GM12878 (cell line): ENCODE data around the gene ZFPM1. TPM values are rescaled to one million over a fixed set of nuclear protein-coding genes. Genes with fewer than 3 reads are reported as not detected.

Experiments
- ATAC-seq: fragments of 200-7000 bp; cut with Tn5 transposase; 3 replicates; pipeline ENCODE4 v1.9.1; 2020; ENCODE audit warnings: mild to moderate bottlenecking, moderate library complexity
- BruUV-seq: library from RNA; stranded (reverse); fragments of 400-500 nt; replicated peaks from 2 replicates; lab custom pipeline; 2021; lab: Mats Ljungman, UMichigan
- CTCF ChIA-PET: fragments of 300-600 bp; sonication (Branson Sonifier 250); formaldehyde crosslinking; extraction: SDS; loops from one replicate; lab custom pipeline; 2021; ENCODE audit warnings: inconsistent platforms; lab: Yijun Ruan, JAX
- POLR2A ChIA-PET: fragments of 350-600 bp; formaldehyde crosslinking; extraction: SDS; loops from one replicate; lab custom pipeline; 2021; ENCODE audit warnings: inconsistent platforms; lab: Charles Lee
- RAD21 ChIA-PET: fragments of 300-600 bp; sonication (Branson Sonifier 250); formaldehyde crosslinking; loops from one replicate; lab custom pipeline; 2023; ENCODE audit warnings: antibody characterized with exemption; ENCODE audit not compliant: unreplicated experiment; lab: Charles Lee
- SMC1A ChIA-PET: fragments of 300-600 bp; sonication (Branson Sonifier 250); formaldehyde crosslinking; loops from one replicate; lab custom pipeline; 2023; ENCODE audit not compliant: unreplicated experiment, uncharacterized antibody; lab: Charles Lee
- DNase-seq: peaks from one replicate; pipeline ENCODE4 v3.0.0-alpha.2; 2011; ENCODE audit warnings: low read depth, low spot score
- FAIRE-seq: peaks from 3 replicates; lab custom pipeline; 2011; peaks lifted over from hg19 to GRCh38; lab: Jason Lieb, UNC
- H2AFZ ChIP-seq: 2 replicates; pipeline ENCODE4 v1.6.0; 2011; ENCODE audit warnings: low read depth, low read length, control low read depth; ENCODE audit not compliant: control insufficient read depth
- H3K27ac ChIP-seq: 2 replicates; pipeline ENCODE4 v1.5.1; 2011; ENCODE audit warnings: control low read depth; ENCODE audit not compliant: control insufficient read depth, insufficient read depth
- H3K27me3 ChIP-seq, 2 experiments: replicated peaks in 1 of 2; 2 replicates each; pipeline versions ENCODE4 v1.6.0 to v1.6.1; 2011; ENCODE audit warnings: low read length in 1 of 2; ENCODE audit not compliant: control insufficient read depth in 2 of 2, insufficient read depth in 2 of 2
- H3K36me3 ChIP-seq, 2 experiments: 2 replicates each; pipeline ENCODE4 v1.5.1; 2011; ENCODE audit warnings: low read length in 1 of 2; ENCODE audit not compliant: control insufficient read depth in 2 of 2, insufficient read depth in 2 of 2
- H3K4me1 ChIP-seq: 2 replicates; pipeline ENCODE4 v1.6.1; 2011; ENCODE audit warnings: mild to moderate bottlenecking, low read length, moderate library complexity, mixed read lengths; ENCODE audit not compliant: control insufficient read depth, insufficient read depth
- H3K4me2 ChIP-seq: 2 replicates; pipeline ENCODE4 v1.6.0; 2011; ENCODE audit warnings: control low read depth; ENCODE audit not compliant: control insufficient read depth, insufficient read depth
- H3K4me3 ChIP-seq: fragments of 200-600 bp; sonication (generic); 2 replicates; pipeline ENCODE4 v1.5.1; 2016
- H3K79me2 ChIP-seq: 2 replicates; pipeline ENCODE4 v1.6.0; 2011; ENCODE audit warnings: low read length; ENCODE audit not compliant: control insufficient read depth, insufficient read depth
- H3K9ac ChIP-seq: 2 replicates; pipeline ENCODE4 v1.8.0; 2011; ENCODE audit warnings: low read length, control low read depth, mixed read lengths; ENCODE audit not compliant: control insufficient read depth, insufficient read depth
- H3K9me3 ChIP-seq: replicated peaks from 3 replicates; pipeline ENCODE4 v1.5.1; 2011; ENCODE audit warnings: mild to moderate bottlenecking, low read length; ENCODE audit not compliant: control insufficient read depth, insufficient read depth
- H4K20me1 ChIP-seq: 2 replicates; pipeline ENCODE4 v1.6.0; 2011; ENCODE audit not compliant: control insufficient read depth, insufficient read depth
- BCL11A ChIP-seq: IDR thresholded peaks from 2 replicates; pipeline ENCODE4 v1.6.1; 2011; ENCODE audit warnings: low read depth, low read length
- HDAC6 ChIP-seq: fragments of 200-600 bp; sonication (generic); IDR thresholded peaks from one replicate; pipeline ENCODE4 v1.8.0; 2017; ENCODE audit warnings: antibody characterized with exemption; ENCODE audit not compliant: unreplicated experiment
- IKZF1 ChIP-seq: fragments of 450-650 bp; conservative IDR thresholded peaks from 2 replicates; pipeline ENCODE4 v1.6.1; 2017; ENCODE audit warnings: antibody characterized with exemption, mild to moderate bottlenecking
- NRF1 ChIP-seq: conservative IDR thresholded peaks from 2 replicates; pipeline ENCODE4 v1.6.1; 2011; ENCODE audit warnings: mild to moderate bottlenecking, low read depth, low read length, improper control_type of control experiment
- TARDBP ChIP-seq: IDR thresholded peaks from 2 replicates; pipeline ENCODE4 v1.6.1; 2016; ENCODE audit warnings: borderline replicate concordance
- USF1 ChIP-seq: IDR thresholded peaks from 2 replicates; pipeline ENCODE4 v1.6.1; 2011; ENCODE audit warnings: borderline replicate concordance, low read depth, mild to moderate bottlenecking, moderate library complexity, mixed read lengths, low read length; ENCODE audit not compliant: insufficient read depth; ENCODE audit errors: extremely low read length
- ZNF622 ChIP-seq: fragments of 450-650 bp; IDR thresholded peaks from 2 replicates; pipeline ENCODE4 v1.6.1; 2017; ENCODE audit warnings: mild to moderate bottlenecking, inconsistent platforms
- WGBS: methylation state at CpG from one replicate; pipeline ENCODE4 v1.1.6; 2016; ENCODE audit warnings: low lambda C conversion rate; ENCODE audit not compliant: insufficient replicate concordance, insufficient coverage; ENCODE audit errors: missing lambda C conversion rate; 5-methylcytosine and 5-hydroxymethylcytosine counted together
- in situ Hi-C: fragments of 300-500 bp; cut with MboI; formaldehyde crosslinking; loops from 9 replicates; pipeline ENCODE4 v1.14.3; 2018; ENCODE audit warnings: mixed read lengths
- intact Hi-C: fragments of 100-400 bp; cut with micrococcal nuclease; formaldehyde crosslinking; loops from one replicate; pipeline ENCODE4 v1.14.2; 2022; ENCODE audit not compliant: unreplicated experiment
- polyA plus RNA-seq, 11 experiments: library from polyadenylated mRNA; depleted of rRNA in 4 of 11; unstranded in 6 of 11; stranded (reverse) in 5 of 11; fragments of >200 nt; fragmentation: Nextera tagmentation in 4 of 11; fragmentation: Illumina TruSeq in 1 of 11; extraction: Ambion mirVana in 4 of 11; extraction: Trizol in 1 of 11; gene quantifications; 1 replicate in 1 of 11; 2 replicates in 10 of 11; pipeline versions ENCODE4 v1.2.1 to v1.2.3, GENCODE V29; 2011 to 2016; ENCODE audit warnings: inconsistent platforms in 2 of 11, missing spikeins in 2 of 11, low read depth in 1 of 11
- total RNA-seq, 4 experiments: library from RNA; depleted of rRNA in 3 of 4; stranded (reverse); fragments of >200 nt in 3 of 4; fragmentation: Illumina TruSeq in 1 of 4; extraction: Trizol in 1 of 4; gene quantifications; 2 replicates each; pipeline versions ENCODE4 v1.2.1 to v1.2.3, GENCODE V29; 2013 to 2021
- TF ChIP-seq, protein P1 (sequence below): fragments of 450-650 bp; IDR thresholded peaks from 2 replicates; pipeline ENCODE4 v1.6.1; 2017; ENCODE audit warnings: antibody characterized with exemption, mild to moderate bottlenecking, moderate library complexity

ZFPM1 gene
- total and polyA plus RNA-seq, 10 of the 15 experiments (the other 5 are each of a cell fraction or from before 2014, with no cell fraction given): 0.02 to 5.1 (median 0.30) TPM

DNA sequence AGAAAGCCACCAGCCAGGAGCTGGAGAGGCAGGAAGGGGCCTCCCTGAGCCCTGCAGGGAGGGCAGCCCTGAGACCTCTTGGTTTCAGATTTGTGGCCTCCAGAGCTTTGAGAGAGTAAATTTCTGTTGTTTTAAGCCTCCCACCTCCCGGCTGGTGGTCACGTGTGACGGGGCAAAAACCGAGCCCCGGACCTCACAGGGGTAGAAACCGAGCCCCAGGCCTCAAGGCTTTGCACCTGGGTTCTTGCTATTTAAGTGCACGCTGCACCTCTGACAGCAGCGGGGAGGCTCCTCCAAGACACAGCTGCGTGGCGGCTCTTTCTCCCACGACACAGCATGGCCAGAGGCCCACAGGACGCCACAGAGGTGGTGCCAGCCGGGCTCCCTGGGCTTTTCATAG, 99.7 kb downstream of the ZFPM1 start:
- Histone ChIP-seq H3K9ac (no peak overlapping the region), H2AFZ (peak overlapping the region; percentile 9; the same call in 1 of the 2 replicates), H3K4me1 (peaks cover 8% of the 10 kb centered on the region), H3K36me3 (no peaks in the 10 kb centered on the region), H4K20me1 (no peaks in the 10 kb centered on the region), H3K9me3 (peaks cover 3% of the 10 kb centered on the region; the same call in 2 of the 3 replicates), H3K27me3 (no peaks in the 10 kb centered on the region; a peak in 1 of 4 replicates), H3K4me2 (peak overlapping the region; percentile 35; the same call in 1 of the 2 replicates), H3K27ac (no peak overlapping the region), H3K79me2 (no peaks in the 10 kb centered on the region), H3K4me3 (no peak overlapping the region)
- ATAC-seq (peak; percentile 66), DNase-seq (no peak), FAIRE-seq (no peak)
- intact Hi-C loops: no loop called here
- ChIA-PET RAD21 (no interaction called here), CTCF (no interaction called here), POLR2A (interaction anchor here (0.7 kb wide), 1 partner anchor 811 kb away, joined by 3 read pairs; no protein-coding TSS in a partner anchor), SMC1A (no interaction called here)
- in situ Hi-C loops: no loop called here
- no TSS peak for BruUV-seq
- TF ChIP-seq USF1: peak; percentile 17
- TF ChIP-seq, protein P1, sequence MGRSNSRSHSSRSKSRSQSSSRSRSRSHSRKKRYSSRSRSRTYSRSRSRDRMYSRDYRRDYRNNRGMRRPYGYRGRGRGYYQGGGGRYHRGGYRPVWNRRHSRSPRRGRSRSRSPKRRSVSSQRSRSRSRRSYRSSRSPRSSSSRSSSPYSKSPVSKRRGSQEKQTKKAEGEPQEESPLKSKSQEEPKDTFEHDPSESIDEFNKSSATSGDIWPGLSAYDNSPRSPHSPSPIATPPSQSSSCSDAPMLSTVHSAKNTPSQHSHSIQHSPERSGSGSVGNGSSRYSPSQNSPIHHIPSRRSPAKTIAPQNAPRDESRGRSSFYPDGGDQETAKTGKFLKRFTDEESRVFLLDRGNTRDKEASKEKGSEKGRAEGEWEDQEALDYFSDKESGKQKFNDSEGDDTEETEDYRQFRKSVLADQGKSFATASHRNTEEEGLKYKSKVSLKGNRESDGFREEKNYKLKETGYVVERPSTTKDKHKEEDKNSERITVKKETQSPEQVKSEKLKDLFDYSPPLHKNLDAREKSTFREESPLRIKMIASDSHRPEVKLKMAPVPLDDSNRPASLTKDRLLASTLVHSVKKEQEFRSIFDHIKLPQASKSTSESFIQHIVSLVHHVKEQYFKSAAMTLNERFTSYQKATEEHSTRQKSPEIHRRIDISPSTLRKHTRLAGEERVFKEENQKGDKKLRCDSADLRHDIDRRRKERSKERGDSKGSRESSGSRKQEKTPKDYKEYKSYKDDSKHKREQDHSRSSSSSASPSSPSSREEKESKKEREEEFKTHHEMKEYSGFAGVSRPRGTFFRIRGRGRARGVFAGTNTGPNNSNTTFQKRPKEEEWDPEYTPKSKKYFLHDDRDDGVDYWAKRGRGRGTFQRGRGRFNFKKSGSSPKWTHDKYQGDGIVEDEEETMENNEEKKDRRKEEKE: no peak
- TF ChIP-seq HDAC6: no peak
- TF ChIP-seq ZNF622: no peak
- no peak for TF ChIP-seq BCL11A
- TF ChIP-seq NRF1: no peak
- TF ChIP-seq IKZF1: no peak
- no peak for TF ChIP-seq TARDBP
- WGBS: 1% methylated on average over 13 of the region's 13 CpGs
